A673 (cell line): ENCODE data around the gene TIAM1. TPM values are rescaled to one million over a fixed set of nuclear protein-coding genes. Genes with fewer than 3 reads are reported as not detected.

Source experiments
- BruUV-seq: library from RNA; stranded (reverse); fragments of 400-500 nt; replicated peaks from 2 replicates; lab custom pipeline; 2021; lab: Mats Ljungman, UMichigan
- CTCF ChIA-PET: fragments of 300-600 bp; sonication (Branson Sonifier 250); formaldehyde crosslinking; loops from one replicate; lab custom pipeline; 2022; ENCODE audit warnings: antibody characterized with exemption; lab: Charles Lee
- POLR2A ChIA-PET: fragments of 300-600 bp; sonication (Branson Sonifier 250); formaldehyde crosslinking; loops from one replicate; lab custom pipeline; 2022; ENCODE audit warnings: antibody characterized with exemption; ENCODE audit not compliant: low non-redundant PET; lab: Charles Lee
- DNase-seq: peaks from one replicate; pipeline ENCODE4 v3.0.0-alpha.2; 2015; ENCODE audit warnings: low spot score
- H3K27ac ChIP-seq: fragments of 200-600 bp; sonication (generic); 2 replicates; pipeline ENCODE4 v1.5.1; 2016; ENCODE audit warnings: mixed run types, low read depth, mild to moderate bottlenecking, mixed read lengths, antibody characterized with exemption, low read length; ENCODE audit not compliant: poor library complexity, severe bottlenecking
- H3K27me3 ChIP-seq: fragments of 200-600 bp; sonication (generic); replicated peaks from 2 replicates; pipeline ENCODE4 v1.6.1; 2017; ENCODE audit warnings: mixed run types, low read depth, mild to moderate bottlenecking, mixed read lengths, antibody characterized with exemption, low read length; ENCODE audit not compliant: insufficient read depth, poor library complexity
- H3K36me3 ChIP-seq: fragments of 200-600 bp; sonication (generic); 2 replicates; pipeline ENCODE4 v1.6.1; 2016; ENCODE audit warnings: mixed run types, mild to moderate bottlenecking, mixed read lengths, antibody characterized with exemption, low read length; ENCODE audit not compliant: insufficient read depth, poor library complexity, severe bottlenecking
- H3K4me1 ChIP-seq: fragments of 200-600 bp; sonication (generic); 2 replicates; pipeline ENCODE4 v1.6.1; 2017; ENCODE audit warnings: mixed run types, mild to moderate bottlenecking, mixed read lengths, antibody characterized with exemption, low read length; ENCODE audit not compliant: insufficient read depth, poor library complexity, severe bottlenecking
- H3K4me3 ChIP-seq: fragments of 200-600 bp; sonication (generic); 2 replicates; pipeline ENCODE4 v1.5.1; 2016; ENCODE audit warnings: low read depth, mixed run types, mild to moderate bottlenecking, mixed read lengths, low read length; ENCODE audit not compliant: poor library complexity, severe bottlenecking
- H3K9me3 ChIP-seq: fragments of 200-600 bp; sonication (generic); 2 replicates; pipeline ENCODE4 v1.6.1; 2016; ENCODE audit warnings: mixed run types, low read depth, mild to moderate bottlenecking, mixed read lengths, antibody characterized with exemption, low read length; ENCODE audit not compliant: poor library complexity, severe bottlenecking
- CTCF ChIP-seq: fragments of 300-800, 200-600 bp; sonication (generic); conservative IDR thresholded peaks from 2 replicates; pipeline ENCODE4 v1.5.1; 2017; ENCODE audit warnings: low read depth, mild to moderate bottlenecking, antibody characterized with exemption, low read length, moderate library complexity, mixed read lengths
- EZH2 ChIP-seq: fragments of 200-600 bp; sonication (generic); IDR thresholded peaks from 2 replicates; pipeline ENCODE4 v1.6.1; 2017; ENCODE audit warnings: borderline replicate concordance, low read depth, mild to moderate bottlenecking, mixed read lengths, antibody characterized with exemption, low read length; ENCODE audit not compliant: poor library complexity, severe bottlenecking
- intact Hi-C: fragments of 100-400 bp; cut with micrococcal nuclease; formaldehyde crosslinking; loops from one replicate; pipeline ENCODE4 v1.10.0; 2022; ENCODE audit not compliant: unreplicated experiment
- total RNA-seq: library from RNA; stranded (reverse); gene quantifications from 2 replicates; pipeline ENCODE4 v1.2.3, GENCODE V29; 2021

The TIAM1 gene
- total RNA-seq, 1 experiment from 2014 or later = 9.6 TPM

- H3K27ac ChIP-seq = no peak overlapping the region
- DNase-seq = peak; percentile 9
- no peaks in the 10 kb centered on the region for H3K9me3 ChIP-seq
- no TSS peak for BruUV-seq
- ChIA-PET CTCF (no interaction called here), POLR2A (no interaction called here)
- H3K27me3 ChIP-seq = peaks cover 27% of the 10 kb centered on the region
- intact Hi-C loops = loop anchor here (10.0 kb wide), 1 partner anchor 238 kb away; no protein-coding TSS in a partner anchor
- H3K36me3 ChIP-seq = no peaks in the 10 kb centered on the region
- H3K4me3 ChIP-seq = no peak overlapping the region
- H3K4me1 ChIP-seq = no peaks in the 10 kb centered on the region
- no peak for TF ChIP-seq CTCF
- no peak for TF ChIP-seq EZH2
These were observed 2.3 kb upstream of the TIAM1 start for GRCh38 chr21:31346256-31346821.

GRCh38 chr21:31345136-31345535, 1.1 kb upstream of the TIAM1 start:
- no peaks in the 10 kb centered on the region for H3K36me3 ChIP-seq
- no peak overlapping the region for H3K27ac ChIP-seq
- ChIA-PET CTCF (no interaction called here), POLR2A (no interaction called here)
- intact Hi-C loops = loop anchor here (10.0 kb wide), 1 partner anchor 240 kb away; no protein-coding TSS in a partner anchor
- H3K27me3 ChIP-seq = peaks cover 27% of the 10 kb centered on the region
- TF ChIP-seq CTCF (no peak), EZH2 (no peak)
- H3K9me3 ChIP-seq = no peaks in the 10 kb centered on the region
- H3K4me1 ChIP-seq = no peaks in the 10 kb centered on the region
- H3K4me3 ChIP-seq = no peak overlapping the region
- no peak for DNase-seq
- BruUV-seq = no TSS peak

- POLR2A ChIA-PET = no interaction called here
These were observed 991 bp downstream of the TIAM1 start for GRCh38 chr21:31343030-31343510.

More at GRCh38 chr21:31343030-31343510, 991 bp downstream of the TIAM1 start:
- Histone ChIP-seq H3K9me3 (no peaks in the 10 kb centered on the region), H3K4me1 (no peaks in the 10 kb centered on the region), H3K4me3 (no peak overlapping the region), H3K27ac (no peak overlapping the region), H3K36me3 (no peaks in the 10 kb centered on the region), H3K27me3 (peaks cover 27% of the 10 kb centered on the region)
- no TSS peak for BruUV-seq
- CTCF ChIA-PET = no interaction called here
- DNase-seq = no peak
- intact Hi-C loops = loop anchor here (10.0 kb wide), 1 partner anchor 242 kb away; no protein-coding TSS in a partner anchor
- no peak for TF ChIP-seq CTCF
- TF ChIP-seq EZH2 = no peak
